Stimulated activated CD8-positive, alpha-beta memory T cell treated with anti-CD3 and anti-CD28 coated beads, Interleukin-4, amount 100 ng/mL, for 24 hours (primary cell): ENCODE data around the gene EEF1AKMT1.

Source experiments
- DNase-seq: peaks from one replicate; pipeline ENCODE4 v3.0.0-alpha.2; 2020; ENCODE audit warnings: low read depth

Gene EEF1AKMT1

GRCh38 chr13:20718958-20719566, 54.7 kb downstream of the EEF1AKMT1 start:
- DNase-seq = no peak

- DNase-seq = no peak
Observed at GRCh38 chr13:20717581-20718542, 55.9 kb downstream of the EEF1AKMT1 start.

- no peak for DNase-seq
Observed at GRCh38 chr13:20716951-20717350, 56.8 kb downstream of the EEF1AKMT1 start.

GRCh38 chr13:20715330-20715712, 58.4 kb downstream of the EEF1AKMT1 start:
- no peak for DNase-seq

- no peak for DNase-seq
Observed at GRCh38 chr13:20714563-20715329, 59.0 kb downstream of the EEF1AKMT1 start.

- no peak for DNase-seq
Observed at GRCh38 chr13:20714161-20714560, 59.6 kb downstream of the EEF1AKMT1 start.

GRCh38 chr13:20713751-20714150, 60.0 kb downstream of the EEF1AKMT1 start:
- no peak for DNase-seq

GRCh38 chr13:20713014-20713376, 60.8 kb downstream of the EEF1AKMT1 start:
- DNase-seq = no peak

GRCh38 chr13:20711301-20712044, 62.3 kb downstream of the EEF1AKMT1 start:
- no peak for DNase-seq

- DNase-seq = no peak
Observed at GRCh38 chr13:20709782-20710181, 64.0 kb downstream of the EEF1AKMT1 start.

GRCh38 chr13:20709369-20709768, 64.4 kb downstream of the EEF1AKMT1 start:
- no peak for DNase-seq

GRCh38 chr13:20708216-20708615, 65.5 kb downstream of the EEF1AKMT1 start:
- no peak for DNase-seq

- no peak for DNase-seq
Observed at GRCh38 chr13:20706661-20707060, 67.1 kb downstream of the EEF1AKMT1 start.

- no peak for DNase-seq
Observed at GRCh38 chr13:20704459-20705069, 69.2 kb downstream of the EEF1AKMT1 start.

GRCh38 chr13:20703780-20704458, 69.8 kb downstream of the EEF1AKMT1 start:
- DNase-seq = peak; percentile 66

- peak; percentile 25 for DNase-seq
Observed at GRCh38 chr13:20702915-20703779, 70.6 kb downstream of the EEF1AKMT1 start, which contains the start of gene IL17D. Gene IL17D (plus strand): TSS chr13:20703699. CDS start chr13:20704002, 303 bp downstream.

- no peak for DNase-seq
Observed at GRCh38 chr13:20702530-20702914, 71.2 kb downstream of the EEF1AKMT1 start.

GRCh38 chr13:20701461-20701860, 72.3 kb downstream of the EEF1AKMT1 start:
- DNase-seq = no peak

- DNase-seq = no peak
Observed at GRCh38 chr13:20700288-20700687, 73.5 kb downstream of the EEF1AKMT1 start.

- DNase-seq = no peak
Observed at GRCh38 chr13:20699715-20700114, 74.0 kb downstream of the EEF1AKMT1 start.
